GM12892 (cell line): Measurements from ENCODE around the gene DHRS7B.
"Not testable (repeated sequence)": the region's sequence is repeated elsewhere in the genome, so short reads cannot be mapped to it uniquely, and the experiment has no call there.

Experiments
- DNase-seq: peaks from one replicate; pipeline ENCODE4 v3.0.0; 2011; ENCODE audit not compliant: insufficient read length
- FAIRE-seq: peaks from 2 replicates; lab custom pipeline; 2011; peaks lifted over from hg19 to GRCh38; lab: Jason Lieb, UNC
- POLR2A ChIP-seq: IDR thresholded peaks from 2 replicates; pipeline ENCODE4 v1.6.1; 2011; ENCODE audit warnings: low read depth, low read length, control low read depth
- POLR2AphosphoS5 ChIP-seq: IDR thresholded peaks from 2 replicates; pipeline ENCODE4 v1.6.1; 2011; ENCODE audit warnings: low read depth, low read length, control low read depth
- TAF1 ChIP-seq: IDR thresholded peaks from 2 replicates; pipeline ENCODE4 v1.6.1; 2011; ENCODE audit warnings: low read depth, mild to moderate bottlenecking, control low read depth, low read length, borderline replicate concordance

Gene DHRS7B

GRCh38 chr17:21113716-21114115 lies 13.0 kb upstream of the DHRS7B start:
- FAIRE-seq (no peak), DNase-seq (no peak)
- TF ChIP-seq POLR2A (no peak), TAF1 (no peak), POLR2AphosphoS5 (no peak)

- not testable (repeated sequence) for DNase-seq, FAIRE-seq
Measured at GRCh38 chr17:21114791-21115190, 12.0 kb upstream of the DHRS7B start.

- FAIRE-seq = peak; percentile 97
- TF ChIP-seq POLR2A (no peak), POLR2AphosphoS5 (no peak), TAF1 (no peak)
- peak; percentile 47 for DNase-seq
Measured at GRCh38 chr17:21119247-21119918, 7.4 kb upstream of the DHRS7B start.

GRCh38 chr17:21119919-21120249 lies 6.9 kb upstream of the DHRS7B start:
- no peak for DNase-seq
- no peak for TF ChIP-seq TAF1
- no peak for TF ChIP-seq POLR2AphosphoS5
- no peak for TF ChIP-seq POLR2A
- no peak for FAIRE-seq

DNA sequence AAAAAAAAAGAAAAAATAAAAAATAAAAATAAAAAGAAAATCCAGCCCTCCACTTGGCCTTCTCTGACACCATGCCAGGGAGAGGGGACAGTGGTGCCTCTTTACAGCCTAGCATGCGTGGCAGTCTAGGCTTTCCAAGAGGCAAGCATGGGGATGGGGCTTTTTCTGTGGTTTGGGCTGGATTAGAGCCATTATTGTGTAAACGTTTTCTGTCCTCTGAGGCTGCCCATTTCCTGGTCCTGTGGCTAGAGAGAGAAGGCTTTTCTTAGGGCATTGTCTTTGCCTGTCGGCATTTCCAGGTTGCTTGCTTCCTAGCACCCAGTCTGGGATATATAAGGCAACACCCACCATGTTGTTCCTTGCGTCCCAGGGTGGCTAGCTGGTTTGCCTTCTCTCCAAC lies 2.7 kb upstream of the DHRS7B start:
- FAIRE-seq (no peak), DNase-seq (no peak)
- TF ChIP-seq POLR2AphosphoS5 = no peak
- no peak for TF ChIP-seq POLR2A
- TF ChIP-seq TAF1 = no peak

DNA sequence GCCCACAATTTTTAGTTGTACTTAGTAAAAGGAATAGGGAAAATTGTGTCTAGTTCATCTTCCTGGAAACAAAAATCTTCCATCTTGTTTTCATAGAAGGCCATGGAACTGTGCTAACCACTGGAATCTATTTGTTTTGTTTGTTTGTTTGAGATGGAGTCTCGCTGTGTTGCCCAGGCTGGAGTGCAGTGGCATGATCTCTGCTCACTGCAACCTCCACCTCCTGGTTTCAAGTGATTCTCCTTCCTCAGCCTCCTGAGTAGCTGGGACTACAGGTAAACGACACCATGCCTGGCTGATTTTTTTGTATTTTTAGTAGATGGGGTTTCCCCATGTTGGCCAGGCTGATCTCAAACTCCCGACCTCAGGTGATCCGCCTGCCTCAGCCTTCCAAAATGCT lies 2.2 kb upstream of the DHRS7B start:
- FAIRE-seq, DNase-seq: not testable (repeated sequence)

GRCh38 chr17:21125862-21126261 lies 902 bp upstream of the DHRS7B start:
- TF ChIP-seq POLR2A (no peak), TAF1 (no peak), POLR2AphosphoS5 (no peak)
- DNase-seq (no peak), FAIRE-seq (peak; percentile 44)

GRCh38 chr17:21127509-21128077 lies 829 bp downstream of the DHRS7B start:
- FAIRE-seq (no peak), DNase-seq (no peak)
- TF ChIP-seq POLR2A (no peak), POLR2AphosphoS5 (no peak), TAF1 (no peak)

DNA sequence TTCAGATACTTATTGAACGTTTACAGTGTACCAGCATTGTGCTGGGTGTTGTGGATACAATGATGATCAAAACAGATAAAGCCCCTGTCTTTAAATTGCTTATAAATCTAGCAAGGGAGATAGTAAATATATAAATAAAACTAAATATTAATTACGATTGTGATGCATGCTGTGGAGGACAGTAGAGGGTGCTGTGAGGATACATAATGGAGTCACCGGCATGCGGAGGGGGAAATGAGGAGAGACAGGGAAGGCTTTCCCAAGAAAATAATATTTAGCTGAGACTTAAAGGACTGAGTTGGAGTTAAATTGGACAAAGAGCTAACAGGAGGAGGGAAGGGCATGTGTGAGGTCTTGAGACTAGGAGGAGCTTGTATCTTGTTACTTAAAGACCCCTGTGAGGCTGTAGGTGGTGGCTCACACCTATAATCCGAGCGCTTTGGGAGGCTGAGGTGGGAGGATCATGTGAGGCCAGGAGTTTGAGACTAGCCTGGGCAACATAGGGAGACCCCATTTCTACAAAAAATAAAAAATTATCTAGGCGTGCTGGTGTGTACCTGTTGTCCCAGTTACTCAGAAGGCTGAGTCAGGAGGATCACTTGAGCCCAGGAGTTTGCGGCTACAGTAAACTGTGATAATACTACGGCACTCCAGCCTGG lies 2.4 kb downstream of the DHRS7B start:
- TF ChIP-seq POLR2A (no peak), POLR2AphosphoS5 (no peak), TAF1 (no peak)
- DNase-seq = no peak
- no peak for FAIRE-seq

DNA sequence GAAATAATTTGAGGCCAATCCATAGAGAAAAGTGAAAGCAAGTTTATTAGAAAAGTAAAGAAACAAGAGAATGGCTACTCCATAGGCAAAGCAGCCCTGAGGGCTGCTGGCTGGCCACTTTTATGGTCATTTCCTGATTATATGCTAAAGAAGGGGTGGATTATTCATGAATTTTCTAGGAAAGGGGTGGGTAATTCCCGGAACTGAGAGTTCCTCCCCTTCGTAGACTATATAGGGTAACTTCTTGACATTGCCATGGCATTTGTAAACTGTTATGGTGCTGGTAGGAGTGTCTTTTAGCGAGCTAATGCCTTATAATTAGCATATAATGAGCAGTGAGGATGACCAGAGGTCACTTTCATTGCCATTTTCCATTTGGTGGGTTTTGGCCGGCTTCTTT lies 4.4 kb downstream of the DHRS7B start:
- TF ChIP-seq TAF1 (no peak), POLR2AphosphoS5 (no peak), POLR2A (no peak)
- DNase-seq (no peak), FAIRE-seq (no peak)

- TF ChIP-seq POLR2A = no peak
- no peak for TF ChIP-seq POLR2AphosphoS5
- no peak for TF ChIP-seq TAF1
- DNase-seq (no peak), FAIRE-seq (no peak)
Measured at GRCh38 chr17:21132428-21132827, 5.7 kb downstream of the DHRS7B start.

GRCh38 chr17:21134559-21134958 lies 7.8 kb downstream of the DHRS7B start:
- FAIRE-seq = no peak
- TF ChIP-seq POLR2A (no peak), TAF1 (no peak), POLR2AphosphoS5 (no peak)
- no peak for DNase-seq
